Body of pancreas (tissue), 4 donors: ENCODE results near the gene ZNF771.

Source experiments
- POLR2A ChIP-seq, 3 donors: fragments of 450-650 bp; IDR thresholded peaks; one replicate each; pipeline ENCODE4 v1.6.1; 2016; ENCODE audit warnings: antibody characterized with exemption in 3 of 3, mild to moderate bottlenecking in 2 of 3
- TF ChIP-seq, protein P1 (sequence below), 7 experiments: fragments of 450-650 bp in 4 of 7; fragments of 200-600 bp in 3 of 7; sonication (generic) in 3 of 7; IDR thresholded peaks; one replicate each; pipeline ENCODE4 v1.5.1; 2016 to 2019; ENCODE audit warnings: antibody characterized with exemption in 7 of 7

DNA sequence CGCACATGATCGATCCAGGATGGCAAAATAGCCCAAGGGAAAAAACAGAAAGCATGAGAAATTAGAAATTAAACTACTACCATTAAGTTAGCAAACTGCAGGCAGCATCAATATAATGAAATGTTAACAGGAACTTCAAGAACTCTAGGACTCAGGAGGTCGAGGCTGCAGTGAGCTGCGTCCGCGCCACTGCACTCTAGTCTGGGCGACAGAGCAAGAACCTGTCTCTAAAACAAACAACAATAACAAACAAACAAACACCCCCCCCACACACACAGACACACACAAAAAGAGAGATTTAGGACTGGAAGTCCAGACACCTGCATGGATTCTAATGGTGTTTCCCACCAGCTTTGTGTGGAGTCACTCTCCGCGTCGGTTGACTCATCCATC, 38.8 kb downstream of the ZNF771 start:
- TF ChIP-seq, protein P1, sequence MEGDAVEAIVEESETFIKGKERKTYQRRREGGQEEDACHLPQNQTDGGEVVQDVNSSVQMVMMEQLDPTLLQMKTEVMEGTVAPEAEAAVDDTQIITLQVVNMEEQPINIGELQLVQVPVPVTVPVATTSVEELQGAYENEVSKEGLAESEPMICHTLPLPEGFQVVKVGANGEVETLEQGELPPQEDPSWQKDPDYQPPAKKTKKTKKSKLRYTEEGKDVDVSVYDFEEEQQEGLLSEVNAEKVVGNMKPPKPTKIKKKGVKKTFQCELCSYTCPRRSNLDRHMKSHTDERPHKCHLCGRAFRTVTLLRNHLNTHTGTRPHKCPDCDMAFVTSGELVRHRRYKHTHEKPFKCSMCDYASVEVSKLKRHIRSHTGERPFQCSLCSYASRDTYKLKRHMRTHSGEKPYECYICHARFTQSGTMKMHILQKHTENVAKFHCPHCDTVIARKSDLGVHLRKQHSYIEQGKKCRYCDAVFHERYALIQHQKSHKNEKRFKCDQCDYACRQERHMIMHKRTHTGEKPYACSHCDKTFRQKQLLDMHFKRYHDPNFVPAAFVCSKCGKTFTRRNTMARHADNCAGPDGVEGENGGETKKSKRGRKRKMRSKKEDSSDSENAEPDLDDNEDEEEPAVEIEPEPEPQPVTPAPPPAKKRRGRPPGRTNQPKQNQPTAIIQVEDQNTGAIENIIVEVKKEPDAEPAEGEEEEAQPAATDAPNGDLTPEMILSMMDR (IDR thresholded peaks at IDR 0.05): no peak
- TF ChIP-seq POLR2A (IDR thresholded peaks at IDR 0.05): no peak
